Fibroblast of peridontal ligament (primary cell): ENCODE results near the gene ZC3H18.
A peak's percentile ranks its signal among the peaks of the same experiment; 100 is the strongest.

Source experiments
- DNase-seq: peaks from one replicate; pipeline ENCODE4 v3.0.0-alpha.2; 2010; ENCODE audit errors: extremely low read depth

The ZC3H18 gene

GRCh38 chr16:88623858-88624257, 53.7 kb downstream of the ZC3H18 start:
- DNase-seq = no peak

GRCh38 chr16:88624481-88624880, 54.3 kb downstream of the ZC3H18 start:
- DNase-seq = no peak

- no peak for DNase-seq
Measured at GRCh38 chr16:88624977-88625576, 54.9 kb downstream of the ZC3H18 start.

GRCh38 chr16:88626646-88627045, 56.4 kb downstream of the ZC3H18 start:
- DNase-seq = no peak

GRCh38 chr16:88627531-88628411, 57.6 kb downstream of the ZC3H18 start:
- DNase-seq = no peak

- DNase-seq = no peak
Measured at GRCh38 chr16:88628512-88628974, 58.3 kb downstream of the ZC3H18 start.

GRCh38 chr16:88629835-88630234, 59.6 kb downstream of the ZC3H18 start:
- no peak for DNase-seq

- no peak for DNase-seq
Measured at GRCh38 chr16:88630433-88630832, 60.2 kb downstream of the ZC3H18 start.

GRCh38 chr16:88630941-88631340, 60.7 kb downstream of the ZC3H18 start:
- DNase-seq = no peak

- DNase-seq = no peak
Measured at GRCh38 chr16:88631384-88631783, 61.2 kb downstream of the ZC3H18 start.

- DNase-seq = no peak
Measured at GRCh38 chr16:88631920-88632586, 61.9 kb downstream of the ZC3H18 start.

GRCh38 chr16:88632587-88632930, 62.4 kb downstream of the ZC3H18 start:
- DNase-seq = no peak

GRCh38 chr16:88633684-88634140, 63.5 kb downstream of the ZC3H18 start:
- no peak for DNase-seq

GRCh38 chr16:88634141-88634993, 64.2 kb downstream of the ZC3H18 start:
- peak; percentile 19 for DNase-seq

- no peak for DNase-seq
Measured at GRCh38 chr16:88634994-88635670, 64.9 kb downstream of the ZC3H18 start.

- DNase-seq = no peak
Measured at GRCh38 chr16:88635671-88636319, 65.6 kb downstream of the ZC3H18 start.

- DNase-seq = no peak
Measured at GRCh38 chr16:88636488-88637265, 66.5 kb downstream of the ZC3H18 start.

GRCh38 chr16:88638323-88639230, 68.4 kb downstream of the ZC3H18 start, which contains the start of gene IL17C:
TSS of gene IL17C (plus strand) at chr16:88638572. CDS start at chr16:88638642, 70 bp downstream.
- DNase-seq = no peak
